Measurements from ENCODE around the gene DNAJA3.
A peak's percentile ranks its signal among the peaks of the same experiment; 100 is the strongest.

The DNAJA3 gene

GRCh38 chr16:4384509-4384942, 41.1 kb upstream of the DNAJA3 start:
- H3K9ac ChIP-seq (ENCODE audit: insufficient read length, low read depth): no peak overlapping the region
- H3K4me3 ChIP-seq (ENCODE audit: insufficient read length, low read depth): no peak overlapping the region
- no peak for DNase-seq (ENCODE audit: low read depth, low spot score)
- peaks cover 62% of the 10 kb centered on the region for H3K36me3 ChIP-seq (ENCODE audit: insufficient read depth, insufficient read length, low read length)
- TF ChIP-seq ZNF274 (IDR thresholded peaks at IDR 0.05; ENCODE audit: low read depth, low read length) (no peak), YY1 (IDR thresholded peaks at IDR 0.05; ENCODE audit: insufficient read depth, insufficient read length) (no peak), SUZ12 (IDR thresholded peaks at IDR 0.05; ENCODE audit: extremely low read depth, insufficient read depth, insufficient read length) (no peak)
- no peaks in the 10 kb centered on the region for H3K27me3 ChIP-seq (ENCODE audit: insufficient read depth, insufficient read length)
- peaks cover 44% of the 10 kb centered on the region for H3K4me1 ChIP-seq (ENCODE audit: insufficient read depth, insufficient read length)
- H3K9me3 ChIP-seq (ENCODE audit: insufficient read depth, low read length): no peaks in the 10 kb centered on the region

GRCh38 chr16:4385066-4385788, 40.4 kb upstream of the DNAJA3 start:
- H3K36me3 ChIP-seq (ENCODE audit: insufficient read depth, insufficient read length, low read length): peaks cover 62% of the 10 kb centered on the region
- TF ChIP-seq ZNF274 (IDR thresholded peaks at IDR 0.05; ENCODE audit: low read depth, low read length): no peak
- TF ChIP-seq SUZ12 (IDR thresholded peaks at IDR 0.05; ENCODE audit: extremely low read depth, insufficient read depth, insufficient read length): no peak
- TF ChIP-seq YY1 (IDR thresholded peaks at IDR 0.05; ENCODE audit: insufficient read depth, insufficient read length): no peak

GRCh38 chr16:4385789-4386450, 39.7 kb upstream of the DNAJA3 start:
- no peak for TF ChIP-seq SUZ12 (IDR thresholded peaks at IDR 0.05; ENCODE audit: extremely low read depth, insufficient read depth, insufficient read length)
- no peak for TF ChIP-seq YY1 (IDR thresholded peaks at IDR 0.05; ENCODE audit: insufficient read depth, insufficient read length)
- no peak for TF ChIP-seq ZNF274 (IDR thresholded peaks at IDR 0.05; ENCODE audit: low read depth, low read length)

More at GRCh38 chr16:4385066-4385788, 40.4 kb upstream of the DNAJA3 start:
- no peak overlapping the region for H3K4me3 ChIP-seq (ENCODE audit: insufficient read length, low read depth)
- peaks cover 50% of the 10 kb centered on the region for H3K4me1 ChIP-seq (ENCODE audit: insufficient read depth, insufficient read length)
- DNase-seq (ENCODE audit: low read depth, low spot score): no peak
- H3K27me3 ChIP-seq (ENCODE audit: insufficient read depth, insufficient read length): no peaks in the 10 kb centered on the region
- no peaks in the 10 kb centered on the region for H3K9me3 ChIP-seq (ENCODE audit: insufficient read depth, low read length)
- H3K9ac ChIP-seq (ENCODE audit: insufficient read length, low read depth): peak overlapping the region; percentile 21

GRCh38 chr16:4386451-4386805, 39.2 kb upstream of the DNAJA3 start:
- H3K4me1 ChIP-seq (ENCODE audit: insufficient read depth, insufficient read length): peaks cover 56% of the 10 kb centered on the region
- no peaks in the 10 kb centered on the region for H3K9me3 ChIP-seq (ENCODE audit: insufficient read depth, low read length)
- H3K9ac ChIP-seq (ENCODE audit: insufficient read length, low read depth): no peak overlapping the region
- H3K4me3 ChIP-seq (ENCODE audit: insufficient read length, low read depth): no peak overlapping the region
- no peaks in the 10 kb centered on the region for H3K27me3 ChIP-seq (ENCODE audit: insufficient read depth, insufficient read length)
- DNase-seq (ENCODE audit: low read depth, low spot score): no peak
- peaks cover 50% of the 10 kb centered on the region for H3K36me3 ChIP-seq (ENCODE audit: insufficient read depth, insufficient read length, low read length)
- TF ChIP-seq SUZ12 (IDR thresholded peaks at IDR 0.05; ENCODE audit: extremely low read depth, insufficient read depth, insufficient read length) (no peak), ZNF274 (IDR thresholded peaks at IDR 0.05; ENCODE audit: low read depth, low read length) (no peak), YY1 (IDR thresholded peaks at IDR 0.05; ENCODE audit: insufficient read depth, insufficient read length) (no peak)

More at GRCh38 chr16:4385789-4386450, 39.7 kb upstream of the DNAJA3 start:
- Histone ChIP-seq H3K27me3 (ENCODE audit: insufficient read depth, insufficient read length) (no peaks in the 10 kb centered on the region), H3K36me3 (ENCODE audit: insufficient read depth, insufficient read length, low read length) (peaks cover 55% of the 10 kb centered on the region), H3K4me3 (ENCODE audit: insufficient read length, low read depth) (no peak overlapping the region), H3K9me3 (ENCODE audit: insufficient read depth, low read length) (no peaks in the 10 kb centered on the region), H3K9ac (ENCODE audit: insufficient read length, low read depth) (no peak overlapping the region), H3K4me1 (ENCODE audit: insufficient read depth, insufficient read length) (peaks cover 53% of the 10 kb centered on the region)
- DNase-seq (ENCODE audit: low read depth, low spot score): no peak

GRCh38 chr16:4386951-4387565, 38.6 kb upstream of the DNAJA3 start:
- peaks cover 44% of the 10 kb centered on the region for H3K36me3 ChIP-seq (ENCODE audit: insufficient read depth, insufficient read length, low read length)
- H3K4me1 ChIP-seq (ENCODE audit: insufficient read depth, insufficient read length): peaks cover 57% of the 10 kb centered on the region
- no peak for DNase-seq (ENCODE audit: low read depth, low spot score)
- TF ChIP-seq SUZ12 (IDR thresholded peaks at IDR 0.05; ENCODE audit: extremely low read depth, insufficient read depth, insufficient read length): no peak
- no peak for TF ChIP-seq ZNF274 (IDR thresholded peaks at IDR 0.05; ENCODE audit: low read depth, low read length)
- no peak for TF ChIP-seq YY1 (IDR thresholded peaks at IDR 0.05; ENCODE audit: insufficient read depth, insufficient read length)
- H3K9ac ChIP-seq (ENCODE audit: insufficient read length, low read depth): peak overlapping the region; percentile 62
- no peaks in the 10 kb centered on the region for H3K9me3 ChIP-seq (ENCODE audit: insufficient read depth, low read length)
- H3K4me3 ChIP-seq (ENCODE audit: insufficient read length, low read depth): no peak overlapping the region
- H3K27me3 ChIP-seq (ENCODE audit: insufficient read depth, insufficient read length): no peaks in the 10 kb centered on the region

GRCh38 chr16:4387781-4388180, 37.9 kb upstream of the DNAJA3 start:
- no peak for TF ChIP-seq SUZ12 (IDR thresholded peaks at IDR 0.05; ENCODE audit: extremely low read depth, insufficient read depth, insufficient read length)
- no peak for TF ChIP-seq ZNF274 (IDR thresholded peaks at IDR 0.05; ENCODE audit: low read depth, low read length)
- no peak for TF ChIP-seq YY1 (IDR thresholded peaks at IDR 0.05; ENCODE audit: insufficient read depth, insufficient read length)
- no peak for DNase-seq (ENCODE audit: low read depth, low spot score)
- H3K9ac ChIP-seq (ENCODE audit: insufficient read length, low read depth): peak overlapping the region; percentile 7
- peaks cover 37% of the 10 kb centered on the region for H3K36me3 ChIP-seq (ENCODE audit: insufficient read depth, insufficient read length, low read length)
- no peaks in the 10 kb centered on the region for H3K27me3 ChIP-seq (ENCODE audit: insufficient read depth, insufficient read length)
- H3K9me3 ChIP-seq (ENCODE audit: insufficient read depth, low read length): no peaks in the 10 kb centered on the region
- peaks cover 63% of the 10 kb centered on the region for H3K4me1 ChIP-seq (ENCODE audit: insufficient read depth, insufficient read length)
- H3K4me3 ChIP-seq (ENCODE audit: insufficient read length, low read depth): no peak overlapping the region

All from NT2/D1 (cell line).